Muscle layer of duodenum (tissue), 2 donors: ENCODE measurements around the gene LYZL1.

ENCODE experiments used
- H3K27ac ChIP-seq: one replicate; pipeline ENCODE4 v1.7.0; 2013; ENCODE audit warnings: mild to moderate bottlenecking, low read length
- H3K27me3 ChIP-seq: one replicate; pipeline ENCODE4 v1.7.0; 2013; ENCODE audit warnings: low read depth, mild to moderate bottlenecking, control low read depth, low read length
- H3K36me3 ChIP-seq, 2 donors: one replicate each; pipeline ENCODE4 v1.7.0; 2013; ENCODE audit warnings: low read length in 2 of 2, control low read depth in 1 of 2, mild to moderate bottlenecking in 1 of 2; ENCODE audit not compliant: insufficient read depth in 2 of 2, control insufficient read depth in 1 of 2
- H3K4me1 ChIP-seq, 2 donors: one replicate each; pipeline ENCODE4 v1.7.0; 2013; ENCODE audit warnings: low read length in 2 of 2, mild to moderate bottlenecking in 2 of 2, control low read depth in 1 of 2, moderate library complexity in 1 of 2; ENCODE audit not compliant: insufficient read depth in 2 of 2, control insufficient read depth in 1 of 2
- H3K4me3 ChIP-seq, 2 donors: one replicate each; pipeline ENCODE4 v1.7.0; 2013; ENCODE audit warnings: low read length in 2 of 2, low read depth in 1 of 2, mild to moderate bottlenecking in 1 of 2
- H3K9me3 ChIP-seq, 2 donors: one replicate each; pipeline ENCODE4 v1.7.0; 2013; ENCODE audit warnings: low read length in 2 of 2, control low read depth in 1 of 2, mild to moderate bottlenecking in 1 of 2; ENCODE audit not compliant: control insufficient read depth in 1 of 2
- donor health status: healthy.

The LYZL1 gene

DNA sequence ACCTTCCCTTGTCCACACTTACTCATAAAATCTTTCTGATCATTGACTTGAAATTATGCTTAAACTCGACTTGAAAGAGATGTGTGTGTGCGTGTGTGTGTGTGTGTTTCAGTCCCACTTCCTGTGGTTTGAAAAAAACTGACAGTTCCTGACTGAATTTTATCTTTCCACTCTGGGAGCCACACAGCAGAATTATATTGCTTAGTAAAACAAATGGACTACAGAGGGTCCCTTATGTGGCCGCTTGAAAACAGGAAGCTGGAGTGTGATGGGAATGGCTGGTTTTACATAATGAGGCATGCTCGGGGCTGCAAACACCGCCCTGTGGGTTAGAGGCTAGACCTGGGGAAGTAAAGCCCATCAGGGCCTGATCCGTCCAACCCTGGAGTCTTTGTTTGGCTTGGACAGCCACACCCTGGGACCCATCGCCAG, 54.8 kb downstream of the LYZL1 start:
- Histone ChIP-seq H3K27me3 (no peaks in the 10 kb centered on the region), H3K9me3 (no peaks in the 10 kb centered on the region), H3K36me3 (no peaks in the 10 kb centered on the region), H3K4me3 (no peak overlapping the region), H3K4me1 (no peaks in the 10 kb centered on the region), H3K27ac (no peak overlapping the region)

DNA sequence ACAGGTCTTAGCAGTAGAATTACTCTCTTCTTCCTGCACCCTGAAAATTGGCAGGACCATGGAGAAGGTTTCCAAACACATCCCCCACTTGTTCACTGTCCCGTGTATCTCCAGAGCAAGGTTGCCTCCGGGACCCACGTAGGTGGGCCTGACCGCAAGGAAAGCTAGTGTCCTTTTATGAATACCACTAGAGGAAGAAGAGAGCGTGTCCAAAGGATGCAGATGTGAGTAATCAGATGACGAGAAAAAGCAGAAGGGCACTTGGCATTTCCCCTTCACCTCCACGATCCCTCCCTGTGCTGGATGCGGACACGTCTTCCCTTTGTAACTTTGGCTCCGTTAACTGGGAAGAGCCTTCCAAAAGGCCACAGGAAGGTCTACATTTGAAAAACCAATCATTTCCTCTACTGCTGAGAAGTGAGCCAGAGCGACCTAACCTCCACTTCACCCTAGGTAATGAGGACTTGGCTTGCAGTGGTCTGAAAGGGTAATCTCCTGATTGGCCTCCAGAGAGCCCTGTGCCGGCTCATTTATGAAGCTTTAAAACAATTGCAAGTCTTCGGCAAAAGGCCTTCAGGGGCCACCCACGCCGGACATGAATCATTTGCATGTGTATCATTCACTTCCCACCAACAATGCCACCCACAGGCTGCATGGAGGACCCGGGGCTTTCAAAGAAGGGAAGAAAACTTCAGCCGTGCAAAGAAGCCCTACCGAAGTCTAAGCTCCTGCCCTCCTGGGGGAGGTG, 55.4 kb downstream of the LYZL1 start:
- no peaks in the 10 kb centered on the region for H3K4me1 ChIP-seq
- H3K27me3 ChIP-seq = no peaks in the 10 kb centered on the region
- H3K9me3 ChIP-seq = no peaks in the 10 kb centered on the region
- H3K27ac ChIP-seq = no peak overlapping the region
- H3K36me3 ChIP-seq = no peaks in the 10 kb centered on the region
- H3K4me3 ChIP-seq = no peak overlapping the region

DNA sequence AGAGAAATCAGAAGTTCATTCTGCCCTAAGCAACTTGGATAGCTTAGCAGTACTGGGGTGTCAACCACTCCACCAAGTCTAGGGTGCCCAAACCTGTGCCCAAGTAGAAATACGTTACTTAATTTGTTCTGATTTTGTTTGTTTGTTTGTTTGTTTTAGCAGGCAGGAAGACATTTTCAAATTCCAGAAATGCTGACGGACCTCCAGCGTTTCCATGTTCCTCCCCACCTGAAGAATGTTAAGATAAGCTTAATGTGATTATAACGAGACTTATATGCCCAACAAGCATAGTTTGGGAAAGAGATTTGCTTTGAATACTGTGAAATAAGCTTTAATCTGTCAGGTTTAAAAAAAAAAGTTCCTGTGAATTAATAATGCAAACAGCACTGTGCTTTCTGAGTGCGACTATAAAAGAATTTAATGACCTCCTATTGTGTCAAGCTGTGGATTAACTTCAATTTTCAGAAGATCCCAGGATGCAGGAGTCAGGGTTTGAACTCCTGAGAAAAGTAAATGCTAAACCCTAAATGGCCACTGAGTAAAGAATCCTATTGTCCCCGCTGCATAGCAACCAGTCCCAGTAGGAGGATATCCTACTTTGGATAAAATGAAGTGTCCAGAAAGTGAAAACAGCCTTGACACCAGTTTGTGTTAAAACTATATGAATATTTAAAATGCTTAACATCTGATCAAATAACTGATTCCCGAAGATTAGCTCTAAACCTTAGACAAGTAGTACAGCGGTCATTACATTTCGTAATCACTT, 56.5 kb downstream of the LYZL1 start:
- H3K27ac ChIP-seq = no peak overlapping the region
- H3K9me3 ChIP-seq = no peaks in the 10 kb centered on the region
- H3K4me1 ChIP-seq = no peaks in the 10 kb centered on the region
- no peak overlapping the region for H3K4me3 ChIP-seq
- no peaks in the 10 kb centered on the region for H3K36me3 ChIP-seq
- H3K27me3 ChIP-seq = no peaks in the 10 kb centered on the region

DNA sequence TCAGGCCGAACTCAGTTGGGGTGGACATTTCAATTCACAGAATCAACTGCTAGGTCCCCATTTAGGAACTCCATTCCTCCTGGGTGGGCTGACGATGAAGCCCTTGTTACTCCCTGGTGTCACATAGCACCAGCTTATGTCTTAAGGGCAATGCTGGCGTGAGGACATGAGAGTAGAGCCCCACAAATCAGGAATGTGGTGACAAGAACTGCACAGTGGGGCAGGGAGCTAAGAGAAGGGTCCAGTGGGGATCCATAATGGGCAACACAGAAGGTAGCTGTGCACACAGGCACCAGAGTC, 57.0 kb downstream of the LYZL1 start:
- Histone ChIP-seq H3K27ac (no peak overlapping the region), H3K4me3 (no peak overlapping the region), H3K4me1 (no peaks in the 10 kb centered on the region)

DNA sequence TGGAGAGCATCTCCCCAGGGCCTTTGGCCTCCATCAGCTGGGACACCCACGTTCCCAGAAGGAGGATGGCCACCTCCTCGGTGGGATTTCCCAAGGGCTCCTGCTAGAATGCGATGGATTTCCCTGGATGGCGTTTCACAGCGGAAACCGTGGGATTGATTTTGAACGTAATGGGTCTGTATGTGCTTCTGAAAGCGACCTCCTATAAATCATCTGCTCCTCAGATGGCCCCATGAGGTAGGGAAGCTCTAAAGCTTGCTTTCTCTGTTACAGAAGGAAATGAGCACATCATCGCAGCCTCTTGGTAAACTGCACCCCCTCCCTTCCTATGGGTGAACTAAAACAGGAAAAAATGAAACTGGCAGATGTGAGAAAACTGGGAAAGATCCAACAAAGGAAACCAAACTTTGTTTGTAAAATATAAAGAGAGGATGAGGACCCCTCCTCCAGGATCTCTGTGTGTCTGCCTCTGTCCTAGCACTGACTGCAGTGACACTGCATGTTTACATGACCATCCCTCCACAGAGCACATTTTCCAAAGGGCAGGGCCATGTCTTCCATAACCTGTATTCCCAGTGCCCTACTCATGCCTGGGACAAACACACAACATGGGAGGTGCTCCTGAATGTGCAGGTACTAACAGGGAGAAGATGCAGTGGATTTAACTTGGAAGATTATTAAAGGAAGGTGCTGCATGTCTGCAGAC, 57.6 kb downstream of the LYZL1 start:
- Histone ChIP-seq H3K4me1 (no peaks in the 10 kb centered on the region), H3K4me3 (no peak overlapping the region), H3K9me3 (no peaks in the 10 kb centered on the region), H3K27me3 (no peaks in the 10 kb centered on the region), H3K36me3 (no peaks in the 10 kb centered on the region), H3K27ac (no peak overlapping the region)

More for the DNA sequence above, 57.0 kb downstream of the LYZL1 start:
- Histone ChIP-seq H3K9me3 (no peaks in the 10 kb centered on the region), H3K36me3 (no peaks in the 10 kb centered on the region), H3K27me3 (no peaks in the 10 kb centered on the region)

DNA sequence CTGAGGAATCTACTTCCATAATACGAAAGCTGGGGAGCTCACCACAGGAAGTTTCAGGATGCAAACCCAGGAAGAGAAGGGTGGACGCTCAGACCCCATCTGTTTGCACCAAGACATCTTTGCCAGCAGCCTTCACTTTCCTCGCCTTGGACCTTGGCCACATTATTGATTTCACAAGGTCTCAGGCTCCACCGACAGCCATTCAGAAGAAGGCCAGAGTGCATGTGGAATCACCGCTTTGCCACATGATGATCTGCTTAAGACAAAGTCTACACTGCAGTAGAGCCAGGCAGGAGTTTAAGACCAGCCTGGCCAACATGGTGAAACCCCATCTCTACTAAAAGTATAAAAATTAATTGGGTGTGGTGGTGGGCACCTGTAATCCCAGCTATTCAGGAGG, 60.0 kb downstream of the LYZL1 start:
- Histone ChIP-seq H3K36me3 (no peaks in the 10 kb centered on the region), H3K4me3 (no peak overlapping the region), H3K4me1 (peaks cover 0 to 8% of the 10 kb centered on the region in 2 donors), H3K9me3 (no peaks in the 10 kb centered on the region), H3K27me3 (no peaks in the 10 kb centered on the region), H3K27ac (no peak overlapping the region)

DNA sequence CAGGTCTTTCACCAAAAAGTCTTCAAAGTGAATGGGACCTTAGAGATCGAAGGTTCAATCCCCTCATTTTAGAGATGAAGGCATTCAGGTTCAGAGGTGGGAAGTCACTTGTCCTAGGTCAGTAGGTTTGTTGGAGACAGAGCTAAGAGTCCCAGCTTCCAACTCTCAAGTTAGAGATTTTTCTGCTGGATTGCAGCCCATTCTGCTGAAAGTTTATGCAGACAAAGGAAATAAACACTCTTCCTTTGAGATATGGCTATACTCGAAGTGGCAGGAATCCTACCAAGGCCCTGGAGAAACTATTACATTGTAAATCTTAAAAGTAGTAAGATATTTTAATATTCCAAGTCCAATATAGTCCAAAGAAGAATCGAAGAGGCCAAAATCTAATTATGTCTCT, 64.4 kb downstream of the LYZL1 start:
- Histone ChIP-seq H3K36me3 (no peaks in the 10 kb centered on the region), H3K4me3 (no peak overlapping the region), H3K4me1 (peaks cover 0 to 26% of the 10 kb centered on the region in 2 donors), H3K9me3 (no peaks in the 10 kb centered on the region), H3K27me3 (no peaks in the 10 kb centered on the region), H3K27ac (no peak overlapping the region)

DNA sequence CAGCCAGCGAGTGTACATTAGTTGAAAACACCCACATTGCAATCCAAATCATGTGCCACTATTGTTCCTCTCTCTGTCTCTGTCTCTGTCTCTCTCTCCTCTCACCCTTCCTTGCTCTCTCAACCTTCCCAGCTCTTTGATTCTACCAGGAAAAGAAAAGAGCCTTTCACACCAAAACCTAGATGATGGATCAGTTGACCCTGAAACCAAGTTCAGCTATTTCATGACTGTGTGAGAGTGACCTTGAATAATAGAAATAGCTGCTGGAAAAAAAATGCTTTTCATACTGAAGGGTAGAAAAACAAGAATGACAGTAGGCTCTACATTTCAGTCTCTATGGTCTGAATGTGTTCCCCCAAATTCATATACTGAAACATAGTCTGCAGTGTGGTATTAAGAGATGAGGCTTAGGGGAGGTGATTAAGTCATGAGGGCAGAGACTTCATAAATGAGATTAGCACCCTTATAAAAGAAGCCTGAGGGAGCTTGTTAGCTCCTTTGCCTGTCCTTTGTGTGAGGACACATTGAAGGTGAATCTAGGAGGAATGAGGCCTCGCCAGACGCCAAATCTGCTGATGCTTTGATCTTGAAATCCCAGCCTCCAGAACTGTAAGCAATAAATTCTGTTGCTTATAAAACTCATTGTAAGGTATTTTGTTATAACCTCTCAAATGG, 65.2 kb downstream of the LYZL1 start:
- H3K9me3 ChIP-seq = no peaks in the 10 kb centered on the region
- peaks cover 0 to 26% of the 10 kb centered on the region in 2 donors for H3K4me1 ChIP-seq
- H3K4me3 ChIP-seq = no peak overlapping the region
- no peaks in the 10 kb centered on the region for H3K36me3 ChIP-seq
- H3K27ac ChIP-seq = no peak overlapping the region
- H3K27me3 ChIP-seq = no peaks in the 10 kb centered on the region

DNA sequence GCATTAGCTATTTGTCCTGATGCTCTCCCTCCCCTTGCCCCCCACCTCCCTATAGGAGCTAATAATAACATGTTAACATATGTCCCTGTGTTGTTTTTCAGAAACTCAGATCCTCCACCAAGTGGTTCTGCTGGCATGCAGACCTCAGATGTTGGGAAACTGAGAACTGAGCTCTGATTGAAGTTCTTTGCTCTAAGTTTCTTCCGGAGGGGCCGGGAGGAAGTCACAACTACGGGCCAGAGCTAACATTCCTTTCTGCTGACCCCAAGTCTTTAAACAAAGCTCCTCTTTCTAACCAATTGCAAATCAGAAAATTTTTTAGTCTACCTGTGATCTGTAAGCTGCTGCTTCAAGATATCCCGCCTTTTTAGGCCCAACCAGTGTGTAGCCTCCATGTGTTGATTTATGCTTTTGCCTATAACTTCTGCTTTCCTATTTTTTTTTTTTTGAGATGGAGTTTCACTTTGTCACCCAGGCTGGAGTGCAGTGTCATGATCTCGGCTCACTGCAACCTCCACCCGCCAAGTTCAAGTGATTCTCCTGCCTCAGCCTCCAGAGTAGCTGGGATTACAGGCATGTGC, 66.6 kb downstream of the LYZL1 start:
- H3K36me3 ChIP-seq = no peaks in the 10 kb centered on the region
- no peak overlapping the region for H3K27ac ChIP-seq
- no peaks in the 10 kb centered on the region for H3K9me3 ChIP-seq
- H3K4me1 ChIP-seq = peaks cover 0 to 26% of the 10 kb centered on the region in 2 donors
- H3K4me3 ChIP-seq = no peak overlapping the region
- H3K27me3 ChIP-seq = no peaks in the 10 kb centered on the region

DNA sequence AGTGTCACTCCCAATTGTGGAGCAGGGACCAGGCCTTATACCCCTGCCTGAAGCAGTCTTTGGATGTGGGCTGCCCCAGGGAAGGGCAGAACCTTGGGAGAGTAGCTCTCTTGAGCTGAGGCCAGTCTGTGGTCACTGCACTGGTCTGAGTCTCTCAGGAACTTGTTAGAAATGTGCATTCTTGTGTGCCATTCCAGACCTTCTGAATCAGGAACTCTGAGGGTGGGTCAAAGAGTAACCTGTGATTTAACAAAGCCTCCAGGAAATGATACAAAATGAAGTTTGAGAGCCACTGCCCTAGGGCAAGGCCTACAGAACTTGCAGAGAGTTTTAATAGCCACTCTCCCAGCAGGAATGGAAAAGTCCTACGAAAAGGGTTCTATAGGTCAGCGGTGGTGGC, 68.1 kb downstream of the LYZL1 start:
- no peaks in the 10 kb centered on the region for H3K27me3 ChIP-seq
- no peak overlapping the region for H3K27ac ChIP-seq
- H3K4me1 ChIP-seq = peaks cover 0 to 26% of the 10 kb centered on the region in 2 donors

More for the DNA sequence above, 68.1 kb downstream of the LYZL1 start:
- Histone ChIP-seq H3K36me3 (no peaks in the 10 kb centered on the region), H3K4me3 (no peak overlapping the region), H3K9me3 (no peaks in the 10 kb centered on the region)
